Fibroblast of lung (primary cell): Measurements from ENCODE around the gene EYS.

Source experiments
- CTCF ChIP-seq, 2 donors: IDR thresholded peaks in 1 of 2; conservative IDR thresholded peaks in 1 of 2; 1 replicate in 1 of 2; 2 replicates in 1 of 2; pipeline ENCODE4 v1.5.1; 2011 to 2012; ENCODE audit warnings: low read length in 2 of 2, control low read depth in 1 of 2, inconsistent platforms in 1 of 2, low read depth in 1 of 2, mild to moderate bottlenecking in 1 of 2
- EZH2 ChIP-seq: IDR thresholded peaks from 2 replicates; pipeline ENCODE4 v1.5.1; 2012; ENCODE audit warnings: low read length, control low read depth, mild to moderate bottlenecking; ENCODE audit errors: missing control alignments

GRCh38 chr6:64721865-64722264 is 985.2 kb downstream of the EYS start:
- TF ChIP-seq CTCF (conservative IDR thresholded peaks at IDR 0.05 in 1 of 2, IDR thresholded peaks at IDR 0.05 in 1 of 2; ENCODE audit: low read depth in 1 of 2, low read length in 2 of 2) = no peak
- no peak for TF ChIP-seq EZH2
